Endodermal cell (in vitro differentiated cells): Measurements from ENCODE around the gene NTRK3. TPM values are rescaled to one million over a fixed set of nuclear protein-coding genes. Genes with fewer than 3 reads are reported as not detected.

Source experiments
- DNase-seq: peaks from one replicate; pipeline ENCODE4 v3.0.0-alpha.2; 2017
- H3K27ac ChIP-seq: 2 replicates; pipeline ENCODE4 v1.5.1; 2013; ENCODE audit warnings: mild to moderate bottlenecking, low read depth, low read length, moderate library complexity
- H3K27me3 ChIP-seq: 2 replicates; pipeline ENCODE4 v1.6.1; 2013; ENCODE audit warnings: mild to moderate bottlenecking, low read length, moderate library complexity; ENCODE audit not compliant: insufficient read depth, control insufficient read depth, poor library complexity, severe bottlenecking
- H3K36me3 ChIP-seq: 2 replicates; pipeline ENCODE4 v1.7.0; 2013; ENCODE audit warnings: mild to moderate bottlenecking, low read length, moderate library complexity; ENCODE audit not compliant: control insufficient read depth, insufficient read depth
- H3K4me1 ChIP-seq: one replicate; pipeline ENCODE4 v1.7.0; 2013; ENCODE audit warnings: low read length; ENCODE audit not compliant: control insufficient read depth, insufficient read depth
- H3K4me3 ChIP-seq: 2 replicates; pipeline ENCODE4 v1.5.1; 2013; ENCODE audit warnings: mild to moderate bottlenecking, low read length, moderate library complexity
- H3K9ac ChIP-seq: 2 replicates; pipeline ENCODE4 v1.6.1; 2013; ENCODE audit warnings: mild to moderate bottlenecking, low read length, moderate library complexity; ENCODE audit not compliant: poor library complexity, severe bottlenecking; ENCODE audit errors: extremely low read depth
- H3K9me3 ChIP-seq: 2 replicates; pipeline ENCODE4 v1.6.1; 2013; ENCODE audit warnings: mild to moderate bottlenecking, low read length, moderate library complexity; ENCODE audit not compliant: control insufficient read depth
- H3K27ac Mint-ChIP-seq: 2 replicates; pipeline ENCODE4 v1.8.0; 2020; ENCODE audit warnings: mixed read lengths
- H3K27me3 Mint-ChIP-seq: 2 replicates; pipeline ENCODE4 v1.8.0; 2021; ENCODE audit warnings: mild to moderate bottlenecking, mixed read lengths; ENCODE audit not compliant: insufficient read depth
- H3K36me3 Mint-ChIP-seq: 2 replicates; pipeline ENCODE4 v1.8.0; 2020; ENCODE audit warnings: low read depth, mixed read lengths
- H3K4me1 Mint-ChIP-seq: 2 replicates; pipeline ENCODE4 v1.8.0; 2020; ENCODE audit warnings: mixed read lengths
- H3K4me3 Mint-ChIP-seq: 2 replicates; pipeline ENCODE4 v1.8.0; 2020; ENCODE audit warnings: mild to moderate bottlenecking, moderate library complexity, mixed read lengths
- H3K9me3 Mint-ChIP-seq: 2 replicates; pipeline ENCODE4 v1.8.0; 2020; ENCODE audit warnings: mild to moderate bottlenecking, mixed read lengths
- CTCF ChIP-seq: fragments of 200-600 bp; sonication (generic); conservative IDR thresholded peaks from 2 replicates; pipeline ENCODE4 v1.5.0; 2021; ENCODE audit warnings: antibody characterized with exemption, mild to moderate bottlenecking
- WGBS, 2 experiments: methylation state at CpG; one replicate each; pipeline versions ENCODE4 v1.1.5 to v1.1.7; 2013; ENCODE audit warnings: missing lambda C conversion rate in 2 of 2, mixed read lengths in 1 of 2; ENCODE audit not compliant: insufficient coverage in 1 of 2, insufficient read length in 1 of 2; 5-methylcytosine and 5-hydroxymethylcytosine counted together
- total RNA-seq, 2 donors: library from RNA; stranded (reverse); fragmentation: NEBNext Ultra II Directional in 1 of 2; extraction: Animal tissue kit (Norgen Biotek cat#: 25700) in 1 of 2; gene quantifications; 2 replicates in 1 of 2; 3 replicates in 1 of 2; pipeline ENCODE4 v1.2.1, GENCODE V29; 2021

NTRK3 gene
- total RNA-seq, 2 donors from 2014 or later = 0.11 to 0.86 TPM

GRCh38 chr15:87829332-87830050, 427.0 kb downstream of the NTRK3 start:
- Histone ChIP-seq H3K9me3 (no peaks in the 10 kb centered on the region), H3K4me1 (no peaks in the 10 kb centered on the region), H3K4me3 (no peak overlapping the region), H3K27ac (no peak overlapping the region), H3K27me3 (peaks cover 54% of the 10 kb centered on the region), H3K36me3 (no peaks in the 10 kb centered on the region), H3K9ac (no peak overlapping the region)
- peaks cover 25% of the 10 kb centered on the region for H3K9me3 Mint-ChIP-seq
- H3K4me3 Mint-ChIP-seq = no peak overlapping the region
- H3K36me3 Mint-ChIP-seq = peaks cover 6% of the 10 kb centered on the region
- TF ChIP-seq CTCF = no peak
- peaks cover 82% of the 10 kb centered on the region for H3K27me3 Mint-ChIP-seq
- H3K27ac Mint-ChIP-seq = no peak overlapping the region
- 87 to 93% methylated on average over 2 to 4 of the region's 4 CpGs for WGBS, 2 experiments
- H3K4me1 Mint-ChIP-seq = peaks cover 35% of the 10 kb centered on the region
- no peak for DNase-seq

GRCh38 chr15:87828608-87829007, 427.9 kb downstream of the NTRK3 start:
- Mint-ChIP-seq H3K4me1 (peaks cover 31% of the 10 kb centered on the region), H3K36me3 (peaks cover 6% of the 10 kb centered on the region), H3K4me3 (no peak overlapping the region), H3K27ac (no peak overlapping the region), H3K9me3 (peaks cover 25% of the 10 kb centered on the region), H3K27me3 (peaks cover 82% of the 10 kb centered on the region)
- Histone ChIP-seq H3K27me3 (peaks cover 63% of the 10 kb centered on the region), H3K4me3 (no peak overlapping the region), H3K4me1 (no peaks in the 10 kb centered on the region), H3K9me3 (no peaks in the 10 kb centered on the region), H3K36me3 (no peaks in the 10 kb centered on the region), H3K27ac (no peak overlapping the region), H3K9ac (no peak overlapping the region)
- DNase-seq = no peak
- TF ChIP-seq CTCF = no peak
- WGBS, 2 experiments = 100% methylated on average over 1 of the region's 3 CpGs

- H3K9me3 ChIP-seq = no peaks in the 10 kb centered on the region
- Mint-ChIP-seq H3K9me3 (peaks cover 19% of the 10 kb centered on the region), H3K4me1 (peaks cover 20% of the 10 kb centered on the region), H3K27ac (no peak overlapping the region), H3K4me3 (no peak overlapping the region), H3K36me3 (peaks cover 2% of the 10 kb centered on the region), H3K27me3 (peaks cover 92% of the 10 kb centered on the region)
- no peaks in the 10 kb centered on the region for H3K4me1 ChIP-seq
- H3K4me3 ChIP-seq = no peak overlapping the region
- H3K27ac ChIP-seq = no peak overlapping the region
- peaks cover 78% of the 10 kb centered on the region for H3K27me3 ChIP-seq
- H3K9ac ChIP-seq = no peak overlapping the region
- 76 to 100% methylated on average over 2 to 3 of the region's 3 CpGs for WGBS, 2 experiments
- H3K36me3 ChIP-seq = no peaks in the 10 kb centered on the region
- no peak for TF ChIP-seq CTCF
- no peak for DNase-seq
Observed at GRCh38 chr15:87827131-87827530, 429.4 kb downstream of the NTRK3 start.
